Prostate gland (tissue), 2 donors: ENCODE measurements around the gene BRD3.

Experiments
- CTCF ChIP-seq, 4 experiments: fragments of 200-600 bp in 2 of 4; fragments of 450-650 bp in 2 of 4; sonication (generic) in 2 of 4; IDR thresholded peaks; 1 replicate in 3 of 4; 2 replicates in 1 of 4; pipeline ENCODE4 v1.5.1; 2016 to 2019; ENCODE audit warnings: antibody characterized with exemption in 4 of 4, mild to moderate bottlenecking in 2 of 4, moderate library complexity in 2 of 4
- POLR2A ChIP-seq: fragments of 450-650 bp; IDR thresholded peaks from one replicate; pipeline ENCODE4 v1.6.1; 2016; ENCODE audit warnings: antibody characterized with exemption, mild to moderate bottlenecking
- POLR2AphosphoS5 ChIP-seq: sonication (generic); formaldehyde crosslinking; IDR thresholded peaks from one replicate; pipeline ENCODE4 v1.6.1; 2017; ENCODE audit warnings: antibody characterized with exemption

GRCh38 chr9:133991964-133992779 lies 75.7 kb downstream of the BRD3 start, which contains the start of gene VAV2:
- TF ChIP-seq POLR2A (no peak), POLR2AphosphoS5 (no peak), CTCF (IDR thresholded peaks at IDR 0.05) (no peak)
